Retinal pigment epithelial cell (primary cell): ENCODE results near the gene ARID1B.

Experiments
- DNase-seq: peaks from one replicate; pipeline ENCODE4 v3.0.0-alpha.2; 2010; ENCODE audit warnings: low read depth
- H3K4me3 ChIP-seq: 2 replicates; pipeline ENCODE4 v1.5.1; 2011; ENCODE audit warnings: mild to moderate bottlenecking, low read length, control low read depth, moderate library complexity
- TF ChIP-seq, protein P1 (sequence below): conservative IDR thresholded peaks from 2 replicates; pipeline ENCODE4 v1.5.1; 2011; ENCODE audit warnings: low read depth, low read length, control low read depth, inconsistent platforms

Gene ARID1B

GRCh38 chr6:156862711-156863110 is 85.5 kb downstream of the ARID1B start:
- DNase-seq = no peak
- TF ChIP-seq, protein P1, sequence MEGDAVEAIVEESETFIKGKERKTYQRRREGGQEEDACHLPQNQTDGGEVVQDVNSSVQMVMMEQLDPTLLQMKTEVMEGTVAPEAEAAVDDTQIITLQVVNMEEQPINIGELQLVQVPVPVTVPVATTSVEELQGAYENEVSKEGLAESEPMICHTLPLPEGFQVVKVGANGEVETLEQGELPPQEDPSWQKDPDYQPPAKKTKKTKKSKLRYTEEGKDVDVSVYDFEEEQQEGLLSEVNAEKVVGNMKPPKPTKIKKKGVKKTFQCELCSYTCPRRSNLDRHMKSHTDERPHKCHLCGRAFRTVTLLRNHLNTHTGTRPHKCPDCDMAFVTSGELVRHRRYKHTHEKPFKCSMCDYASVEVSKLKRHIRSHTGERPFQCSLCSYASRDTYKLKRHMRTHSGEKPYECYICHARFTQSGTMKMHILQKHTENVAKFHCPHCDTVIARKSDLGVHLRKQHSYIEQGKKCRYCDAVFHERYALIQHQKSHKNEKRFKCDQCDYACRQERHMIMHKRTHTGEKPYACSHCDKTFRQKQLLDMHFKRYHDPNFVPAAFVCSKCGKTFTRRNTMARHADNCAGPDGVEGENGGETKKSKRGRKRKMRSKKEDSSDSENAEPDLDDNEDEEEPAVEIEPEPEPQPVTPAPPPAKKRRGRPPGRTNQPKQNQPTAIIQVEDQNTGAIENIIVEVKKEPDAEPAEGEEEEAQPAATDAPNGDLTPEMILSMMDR = no peak

GRCh38 chr6:156863504-156863903 is 86.3 kb downstream of the ARID1B start:
- TF ChIP-seq, protein P1 = no peak
- no peak for DNase-seq
- no peak overlapping the region for H3K4me3 ChIP-seq

More at GRCh38 chr6:156862711-156863110, 85.5 kb downstream of the ARID1B start:
- no peak overlapping the region for H3K4me3 ChIP-seq

DNA sequence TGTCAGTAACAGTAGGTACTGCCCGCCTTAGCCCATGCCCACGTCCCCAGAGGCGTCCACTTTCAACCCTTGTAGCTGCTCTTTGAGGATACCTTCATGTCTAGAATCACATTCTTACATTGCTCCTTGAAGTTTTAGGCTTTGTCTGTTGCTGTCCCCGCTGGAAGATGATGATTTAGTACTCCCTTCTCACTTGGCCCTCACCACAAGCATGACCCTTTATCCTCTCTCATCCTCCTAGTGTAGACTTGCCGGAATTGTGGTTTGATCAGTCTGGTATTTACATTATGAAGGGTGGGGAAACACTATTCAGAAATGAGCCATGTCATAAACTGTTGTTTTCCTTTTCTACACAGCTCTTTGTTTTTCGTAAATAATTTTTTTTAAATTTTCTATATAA is 87.4 kb downstream of the ARID1B start:
- no peak for DNase-seq
- H3K4me3 ChIP-seq = no peak overlapping the region
- TF ChIP-seq, protein P1 = no peak

DNA sequence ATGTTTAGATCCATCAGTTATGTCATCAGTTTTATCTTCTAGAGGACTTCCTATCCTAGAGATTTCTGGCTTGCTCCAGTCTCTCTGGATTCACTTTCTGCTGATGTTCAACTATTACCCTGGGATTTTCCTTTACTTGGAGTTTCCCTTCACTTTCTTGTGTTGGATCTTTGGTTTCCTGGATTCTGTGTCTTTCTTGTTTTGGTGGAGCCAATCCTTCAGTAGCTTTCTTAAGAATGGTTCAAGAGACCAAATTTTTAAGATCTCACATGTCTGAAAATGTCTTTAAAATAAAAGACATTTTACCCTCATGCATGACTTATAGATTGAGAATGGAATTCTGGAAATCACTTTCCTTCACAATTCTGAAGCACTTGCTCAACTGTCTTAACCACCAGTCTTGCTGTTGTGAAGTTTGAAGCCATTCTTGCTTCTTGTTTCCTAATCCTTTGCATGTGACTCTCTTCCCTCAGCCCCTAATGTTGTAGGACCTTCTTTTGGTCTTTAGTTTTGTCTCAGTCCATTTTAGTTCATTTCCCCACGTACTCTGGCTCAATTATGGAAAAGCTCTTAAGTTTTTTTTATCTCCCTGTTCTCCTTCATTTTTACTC is 87.9 kb downstream of the ARID1B start:
- DNase-seq = no peak
- H3K4me3 ChIP-seq = no peak overlapping the region
- TF ChIP-seq, protein P1 = no peak

DNA sequence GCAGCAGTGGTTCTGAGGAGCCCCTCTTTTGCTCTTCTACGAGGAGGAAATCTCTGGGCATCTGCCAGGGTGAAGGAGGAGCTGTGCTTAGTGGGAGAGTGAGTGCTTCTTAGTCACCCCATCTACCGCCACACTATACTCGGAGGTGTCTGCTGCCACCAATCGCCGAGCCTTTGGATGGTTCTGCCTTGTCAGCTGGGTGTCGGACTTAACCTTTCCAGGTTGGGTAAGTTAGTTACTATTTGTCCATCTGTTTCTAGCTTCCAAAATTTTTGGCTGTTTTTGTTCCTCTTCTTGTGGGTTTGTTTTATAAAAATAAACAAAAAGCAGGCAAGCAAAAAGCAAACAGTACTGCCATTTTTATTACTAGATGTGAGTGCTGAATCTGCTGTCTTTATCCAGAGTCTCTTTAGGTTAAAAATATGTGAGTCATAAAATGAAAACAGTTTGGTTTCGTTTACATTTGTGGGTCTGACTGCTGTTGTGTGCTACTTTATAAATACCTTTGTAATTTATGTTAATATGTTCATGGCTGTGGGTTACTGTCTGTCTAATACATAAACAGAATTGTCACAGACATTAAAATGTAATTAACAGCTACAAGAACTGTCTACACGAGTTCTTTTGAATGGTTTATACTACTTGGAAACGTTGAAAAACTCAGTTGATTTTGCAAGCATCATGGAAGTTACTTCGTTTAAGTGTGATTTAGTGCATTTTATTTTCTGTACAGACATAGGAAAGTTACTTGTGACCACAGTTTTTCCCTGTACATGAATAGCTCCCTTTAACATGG is 89.2 kb downstream of the ARID1B start:
- no peak overlapping the region for H3K4me3 ChIP-seq
- TF ChIP-seq, protein P1 = no peak
- no peak for DNase-seq

GRCh38 chr6:156867121-156867520 is 89.9 kb downstream of the ARID1B start:
- H3K4me3 ChIP-seq = no peak overlapping the region
- TF ChIP-seq, protein P1 = no peak
- no peak for DNase-seq

DNA sequence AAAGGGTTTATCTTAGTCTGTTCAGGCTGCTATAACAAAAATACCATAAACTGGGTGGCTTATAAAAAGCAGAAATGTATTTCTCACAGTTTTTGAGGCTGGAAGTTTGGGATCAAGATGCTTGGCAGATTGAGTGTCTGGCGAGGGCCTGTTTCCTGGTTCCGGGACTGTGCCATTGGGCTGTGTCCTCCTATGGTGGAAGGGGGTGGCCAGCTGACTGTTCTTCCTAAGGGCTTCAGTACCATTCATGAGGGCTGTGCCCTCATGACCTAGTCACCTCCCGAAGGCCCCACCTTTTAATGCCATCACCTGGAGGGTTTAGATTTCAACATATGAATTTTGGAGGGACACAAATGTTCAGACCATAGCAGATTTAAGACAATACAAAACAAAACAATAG is 91.2 kb downstream of the ARID1B start:
- DNase-seq = no peak
- H3K4me3 ChIP-seq = no peak overlapping the region
- TF ChIP-seq, protein P1 = no peak
